ENCODE results near the gene TFG. TPM values are rescaled to one million over a fixed set of nuclear protein-coding genes. Genes with fewer than 3 reads are reported as not detected.
"Not testable (repeated sequence)": the region's sequence is repeated elsewhere in the genome, so short reads cannot be mapped to it uniquely, and the experiment has no call there.

TFG gene
- 10 to 100 TPM; 51.2 to 51.7 TPM for total RNA-seq

GRCh38 chr3:100708989-100709841 lies at the start of gene TFG:
Gene TFG, plus strand, starts transcription at chr3:100709494. Its CDS starts 4,192 bp downstream, at chr3:100713686.
- POLR2A ChIA-PET, result interaction anchor here (0.5 to 1.5 kb wide), 7 partner anchors 222 to 967 kb away, joined by 3 to 9 read pairs (median 3); partner anchors contain the start of genes LNP1, TBC1D23 and ZBTB11
- CTCF ChIA-PET, result interaction anchor here (0.5 kb wide), 1 partner anchor 16 kb away, joined by 3 read pairs; no protein-coding TSS in a partner anchor

GRCh38 chr3:100661294-100661693 lies 48.0 kb upstream of the TFG start:
- CTCF ChIA-PET, result interaction anchor here (0.5 kb wide), 1 partner anchor 8 kb away, joined by 4 read pairs; no protein-coding TSS in a partner anchor
- POLR2A ChIA-PET, result not testable (repeated sequence)

- ChIA-PET POLR2A (no interaction called here), CTCF (no interaction called here)
These were observed 47.0 kb upstream of the TFG start for GRCh38 chr3:100662113-100662823.

- POLR2A ChIA-PET, result no interaction called here
- CTCF ChIA-PET, result interaction anchor here (1.6 kb wide), 1 partner anchor 17 kb away, joined by 3 read pairs; no protein-coding TSS in a partner anchor
These were observed 44.1 kb upstream of the TFG start for GRCh38 chr3:100665230-100665629.

GRCh38 chr3:100666699-100667098 lies 42.6 kb upstream of the TFG start:
- POLR2A ChIA-PET, CTCF ChIA-PET: not testable (repeated sequence)

GRCh38 chr3:100667316-100667715 lies 42.0 kb upstream of the TFG start:
- CTCF ChIA-PET, POLR2A ChIA-PET: not testable (repeated sequence)

- CTCF ChIA-PET, POLR2A ChIA-PET: not testable (repeated sequence)
These were observed 38.3 kb upstream of the TFG start for GRCh38 chr3:100670995-100671394.

- CTCF ChIA-PET, result no interaction called here
- POLR2A ChIA-PET, result no interaction called here
These were observed 27.8 kb upstream of the TFG start for GRCh38 chr3:100681496-100681895.

GRCh38 chr3:100682056-100682853 lies 27.0 kb upstream of the TFG start:
- POLR2A ChIA-PET, result no interaction called here
- CTCF ChIA-PET, result interaction anchor here (0.5 to 1.2 kb wide), 2 partner anchors 18 to 801 kb away, joined by 3 read pairs; no protein-coding TSS in a partner anchor

- CTCF ChIA-PET, result interaction anchor here (0.9 to 1.2 kb wide), 2 partner anchors 18 to 94 kb away, joined by 3 read pairs; no protein-coding TSS in a partner anchor
- POLR2A ChIA-PET, result no interaction called here
These were observed 26.2 kb upstream of the TFG start for GRCh38 chr3:100682854-100683760.

GRCh38 chr3:100693225-100693624 lies 16.1 kb upstream of the TFG start:
- ChIA-PET CTCF (no interaction called here), POLR2A (no interaction called here)

GRCh38 chr3:100695696-100696095 lies 13.6 kb upstream of the TFG start:
- ChIA-PET CTCF (no interaction called here), POLR2A (no interaction called here)

GRCh38 chr3:100696161-100696560 lies 13.1 kb upstream of the TFG start:
- ChIA-PET CTCF (no interaction called here), POLR2A (no interaction called here)

- CTCF ChIA-PET, result no interaction called here
- POLR2A ChIA-PET, result no interaction called here
These were observed 12.1 kb upstream of the TFG start for GRCh38 chr3:100697172-100697571.

GRCh38 chr3:100697723-100698285 lies 11.5 kb upstream of the TFG start:
- CTCF ChIA-PET, result no interaction called here
- POLR2A ChIA-PET, result no interaction called here

- ChIA-PET POLR2A (no interaction called here), CTCF (no interaction called here)
These were observed 10.6 kb upstream of the TFG start for GRCh38 chr3:100698736-100699135.

GRCh38 chr3:100700708-100701107 lies 8.6 kb upstream of the TFG start:
- ChIA-PET POLR2A (no interaction called here), CTCF (no interaction called here)

- CTCF ChIA-PET, result interaction anchor here (0.6 kb wide), 1 partner anchor 15 kb away, joined by 3 read pairs; no protein-coding TSS in a partner anchor
- POLR2A ChIA-PET, result no interaction called here
These were observed 7.0 kb upstream of the TFG start for GRCh38 chr3:100702082-100702979.
